Mesothelial cell of epicardium (in vitro differentiated cells): ENCODE results near the gene SNX12. TPM values are rescaled to one million over a fixed set of nuclear protein-coding genes. Genes with fewer than 3 reads are reported as not detected.

Experiments
- DNase-seq, 2 experiments: peaks; one replicate each; pipeline ENCODE4 v3.0.0; 2021; ENCODE audit warnings: low spot score in 2 of 2; ENCODE audit not compliant: unreplicated experiment in 2 of 2
- H3K27ac Mint-ChIP-seq: 2 replicates; pipeline ENCODE4 v1.8.0; 2021; ENCODE audit warnings: mixed read lengths
- H3K27me3 Mint-ChIP-seq: 2 replicates; pipeline ENCODE4 v1.8.0; 2021; ENCODE audit warnings: low read depth, mixed read lengths
- H3K36me3 Mint-ChIP-seq: 2 replicates; pipeline ENCODE4 v1.8.0; 2021; ENCODE audit warnings: mixed read lengths
- H3K4me1 Mint-ChIP-seq: 2 replicates; pipeline ENCODE4 v1.8.0; 2021; ENCODE audit warnings: mixed read lengths
- H3K4me3 Mint-ChIP-seq: 2 replicates; pipeline ENCODE4 v1.8.0; 2021; ENCODE audit warnings: mild to moderate bottlenecking, moderate library complexity, mixed read lengths
- H3K9me3 Mint-ChIP-seq: 2 replicates; pipeline ENCODE4 v1.8.0; 2021; ENCODE audit warnings: mixed read lengths
- CTCF ChIP-seq: fragments of 200-600 bp; sonication (generic); IDR thresholded peaks from one replicate; pipeline ENCODE4 v1.5.0; 2021; ENCODE audit warnings: antibody characterized with exemption; ENCODE audit not compliant: unreplicated experiment
- total RNA-seq: library from RNA; stranded (reverse); gene quantifications from 3 replicates; pipeline ENCODE4 v1.2.1, GENCODE V29; 2021

SNX12 gene
- total RNA-seq, 1 donor from 2014 or later: 62.5 TPM

- no peak overlapping the region for H3K27ac Mint-ChIP-seq
- H3K4me3 Mint-ChIP-seq: no peak overlapping the region
- H3K4me1 Mint-ChIP-seq: peaks cover 31% of the 10 kb centered on the region
- TF ChIP-seq CTCF: no peak
- H3K9me3 Mint-ChIP-seq: peaks cover 20% of the 10 kb centered on the region
- H3K36me3 Mint-ChIP-seq: no peaks in the 10 kb centered on the region
- no peak for DNase-seq
- H3K27me3 Mint-ChIP-seq: no peaks in the 10 kb centered on the region
Measured at GRCh38 chrX:71107762-71108360, 39.7 kb upstream of the SNX12 start.

- H3K9me3 Mint-ChIP-seq: peaks cover 16% of the 10 kb centered on the region
- no peaks in the 10 kb centered on the region for H3K27me3 Mint-ChIP-seq
- H3K4me1 Mint-ChIP-seq: peaks cover 37% of the 10 kb centered on the region
- H3K27ac Mint-ChIP-seq: no peak overlapping the region
- TF ChIP-seq CTCF: no peak
- DNase-seq: no peak
- H3K4me3 Mint-ChIP-seq: no peak overlapping the region
- H3K36me3 Mint-ChIP-seq: no peaks in the 10 kb centered on the region
Measured at GRCh38 chrX:71107245-71107644, 39.1 kb upstream of the SNX12 start.

- peaks cover 37% of the 10 kb centered on the region for H3K4me1 Mint-ChIP-seq
- H3K27me3 Mint-ChIP-seq: no peaks in the 10 kb centered on the region
- no peak within 1 kb of the TSS for H3K4me3 Mint-ChIP-seq
- no peak within 1 kb of the TSS for H3K27ac Mint-ChIP-seq
- H3K9me3 Mint-ChIP-seq: peaks cover 14% of the 10 kb centered on the region
- DNase-seq: no peak
- TF ChIP-seq CTCF: no peak
- no peaks in the 10 kb centered on the region for H3K36me3 Mint-ChIP-seq
Measured at GRCh38 chrX:71106427-71106826, 38.3 kb upstream of the SNX12 start, which contains the start of gene CXorf65. TSS of gene CXorf65 (minus strand) at chrX:71106740. CDS start at chrX:71106556, 184 bp downstream.

- H3K27me3 Mint-ChIP-seq: no peaks in the 10 kb centered on the region
- H3K4me1 Mint-ChIP-seq: peaks cover 39% of the 10 kb centered on the region
- no peak overlapping the region for H3K4me3 Mint-ChIP-seq
- no peak overlapping the region for H3K27ac Mint-ChIP-seq
- no peak for DNase-seq
- no peaks in the 10 kb centered on the region for H3K36me3 Mint-ChIP-seq
- TF ChIP-seq CTCF: no peak
- peaks cover 10% of the 10 kb centered on the region for H3K9me3 Mint-ChIP-seq
Measured at GRCh38 chrX:71105628-71106027, 37.5 kb upstream of the SNX12 start.

- H3K27me3 Mint-ChIP-seq: no peaks in the 10 kb centered on the region
- H3K27ac Mint-ChIP-seq: peak overlapping the region; percentile 82
- H3K4me1 Mint-ChIP-seq: peaks cover 52% of the 10 kb centered on the region
- H3K9me3 Mint-ChIP-seq: peaks cover 8% of the 10 kb centered on the region
- peak overlapping the region; percentile 39 for H3K4me3 Mint-ChIP-seq
- DNase-seq: no peak
- no peaks in the 10 kb centered on the region for H3K36me3 Mint-ChIP-seq
- TF ChIP-seq CTCF: no peak
Measured at GRCh38 chrX:71103110-71103983, 35.2 kb upstream of the SNX12 start.
